Thyroid gland (tissue), 4 donors: ENCODE data around the gene CNTD1. TPM values are rescaled to one million over a fixed set of nuclear protein-coding genes. Genes with fewer than 3 reads are reported as not detected.

Source experiments
- DNase-seq, 2 donors: peaks; one replicate each; pipeline ENCODE4 v3.0.0-alpha.2; 2019
- H3K27ac ChIP-seq, 3 donors: fragments of 200-600 bp; sonication (generic); 1 replicate in 2 of 3; 2 replicates in 1 of 3; pipeline ENCODE4 v1.5.1; 2016 to 2019; ENCODE audit warnings: mild to moderate bottlenecking in 1 of 3, moderate library complexity in 1 of 3
- H3K27me3 ChIP-seq: fragments of 200-600 bp; sonication (generic); one replicate; pipeline ENCODE4 v1.5.1; 2019
- H3K36me3 ChIP-seq, 2 donors: fragments of 200-600 bp; sonication (generic); one replicate each; pipeline ENCODE4 v1.5.1; 2016 to 2019
- H3K4me1 ChIP-seq, 2 donors: fragments of 200-600 bp; sonication (generic); one replicate each; pipeline ENCODE4 v1.5.1; 2017 to 2019
- H3K4me3 ChIP-seq, 3 donors: fragments of 200-600 bp; sonication (generic); replicated peaks in 1 of 3; 1 replicate in 2 of 3; 2 replicates in 1 of 3; pipeline ENCODE4 v1.5.1; 2016; ENCODE audit warnings: mild to moderate bottlenecking in 1 of 3
- H3K9me3 ChIP-seq: fragments of 200-600 bp; sonication (generic); one replicate; pipeline ENCODE4 v1.5.1; 2017
- CTCF ChIP-seq, 6 experiments: fragments of 200-600 bp in 3 of 6; fragments of 450-650 bp in 3 of 6; sonication (generic) in 3 of 6; IDR thresholded peaks; one replicate each; pipeline ENCODE4 v1.5.1; 2016 to 2019; ENCODE audit warnings: antibody characterized with exemption in 6 of 6, mild to moderate bottlenecking in 2 of 6, inconsistent platforms in 1 of 6, moderate library complexity in 1 of 6
- POLR2A ChIP-seq, 2 donors: fragments of 450-650 bp; IDR thresholded peaks; one replicate each; pipeline ENCODE4 v1.6.1; 2017; ENCODE audit warnings: antibody characterized with exemption in 2 of 2, mild to moderate bottlenecking in 2 of 2, moderate library complexity in 1 of 2
- WGBS, 2 donors: methylation state at CpG; one replicate each; pipeline ENCODE4 v1.1.5; 2017; 5-methylcytosine and 5-hydroxymethylcytosine counted together
- intact Hi-C: fragments of 100-400 bp; cut with DNase I; formaldehyde crosslinking; loops from one replicate; pipeline ENCODE4 v1.15.1; 2023
- total RNA-seq, 4 donors: library from RNA; depleted of rRNA; stranded (reverse); fragments of >200 nt; gene quantifications; one replicate each; pipeline ENCODE4 v1.2.3, GENCODE V29; 2016

Gene CNTD1
- total RNA-seq, 4 donors from 2014 or later, result 0.27 TPM; not detected in 3

DNA sequence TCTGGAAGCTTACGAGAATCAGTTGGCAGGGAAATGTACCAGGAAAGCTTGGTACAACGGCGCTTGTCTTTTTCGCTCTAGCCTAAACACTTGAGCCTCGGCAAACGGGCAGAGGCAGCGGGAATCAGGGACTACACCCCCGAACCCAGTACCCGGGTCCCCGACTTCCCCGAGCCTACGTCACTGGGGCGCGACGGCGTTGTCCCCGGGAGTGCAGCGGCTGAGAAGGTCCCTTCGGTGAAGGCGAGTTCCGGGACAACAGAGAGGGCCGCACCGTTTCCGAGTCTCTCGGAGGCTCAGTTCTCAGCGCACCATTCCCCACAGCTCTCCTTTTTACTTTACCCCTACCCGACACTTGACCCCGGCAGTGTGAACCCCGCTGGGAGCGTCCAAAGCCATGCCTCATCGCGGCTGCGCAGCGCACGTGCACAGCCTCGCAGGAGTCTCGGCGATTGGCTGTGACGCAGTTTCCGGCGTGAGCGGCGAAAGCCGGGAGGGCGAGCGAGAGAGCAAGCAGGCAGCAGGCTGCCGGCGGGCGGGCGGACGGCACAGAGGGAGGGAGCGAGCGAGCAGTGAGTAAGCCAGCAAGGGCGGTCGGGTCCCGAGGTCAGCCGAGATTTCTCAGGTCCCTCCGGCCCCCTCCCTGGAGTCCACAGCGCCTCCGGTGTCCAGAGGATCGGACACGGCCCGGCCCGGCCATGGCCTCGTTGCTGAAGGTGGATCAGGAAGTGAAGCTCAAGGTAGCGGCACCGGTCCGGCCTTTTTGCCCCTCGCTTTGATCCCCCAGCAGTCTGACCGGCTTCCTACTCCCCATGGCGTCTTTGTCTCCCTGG, 34.5 kb downstream of the CNTD1 start, which contains the start of gene PSME3:
TSS of gene PSME3 (plus strand) at position 464 of the 833 bp plus-strand sequence. CDS start at position 699, 235 bp downstream.
- TF ChIP-seq POLR2A (IDR thresholded peaks at IDR 0.05), result peak in 1 of 2 donors; percentile 87
- TF ChIP-seq CTCF (IDR thresholded peaks at IDR 0.05), result no peak
- Histone ChIP-seq H3K4me3 (peak within 1 kb of the TSS; percentile 74 to 91 (median 84)), H3K27ac (peak within 1 kb of the TSS; percentile 57 to 80 (median 73)), H3K9me3 (no peaks in the 10 kb centered on the region), H3K36me3 (peaks cover 17 to 23% of the 10 kb centered on the region in 2 donors), H3K27me3 (no peaks in the 10 kb centered on the region), H3K4me1 (peaks cover 13 to 15% of the 10 kb centered on the region in 2 donors)
- intact Hi-C loops, result no loop called here
- peak; percentile 87 to 90 for DNase-seq
- WGBS, 2 donors, result 0% methylated on average over 14 to 43 of the region's 71 CpGs

- Histone ChIP-seq H3K4me1 (peaks cover 13 to 15% of the 10 kb centered on the region in 2 donors), H3K9me3 (no peaks in the 10 kb centered on the region)
Observed at GRCh38 chr17:42833767-42834422, 35.2 kb downstream of the CNTD1 start.

GRCh38 chr17:42835732-42836131, 37.1 kb downstream of the CNTD1 start:
- H3K9me3 ChIP-seq, result no peaks in the 10 kb centered on the region
- no peak for DNase-seq
- no peak overlapping the region for H3K27ac ChIP-seq
- H3K4me1 ChIP-seq, result peaks cover 13 to 15% of the 10 kb centered on the region in 2 donors
- intact Hi-C loops, result no loop called here
- no peaks in the 10 kb centered on the region for H3K27me3 ChIP-seq
- H3K4me3 ChIP-seq, result no peak overlapping the region
- 94 to 99% methylated on average over 6 of the region's 6 CpGs for WGBS, 2 donors
- no peak for TF ChIP-seq POLR2A (IDR thresholded peaks at IDR 0.05)
- no peak for TF ChIP-seq CTCF (IDR thresholded peaks at IDR 0.05)
- peaks cover 43 to 44% of the 10 kb centered on the region in 2 donors for H3K36me3 ChIP-seq

More at GRCh38 chr17:42833767-42834422, 35.2 kb downstream of the CNTD1 start:
- Histone ChIP-seq H3K36me3 (peaks cover 24 to 30% of the 10 kb centered on the region in 2 donors), H3K27ac (peak overlapping the region in 2 of 3 donors; percentile 73 to 80), H3K4me3 (peak overlapping the region; percentile 74 to 91 (median 84)), H3K27me3 (no peaks in the 10 kb centered on the region)
- no peak for TF ChIP-seq POLR2A (IDR thresholded peaks at IDR 0.05)
- TF ChIP-seq CTCF (IDR thresholded peaks at IDR 0.05), result no peak
- intact Hi-C loops, result no loop called here
- WGBS, 2 donors, result 8 to 40% methylated on average over 3 to 16 of the region's 18 CpGs
- DNase-seq, result no peak

- Histone ChIP-seq H3K27me3 (no peaks in the 10 kb centered on the region), H3K9me3 (no peaks in the 10 kb centered on the region), H3K4me1 (no peaks in the 10 kb centered on the region), H3K27ac (no peak overlapping the region), H3K4me3 (no peak overlapping the region), H3K36me3 (peaks cover 46 to 59% of the 10 kb centered on the region in 2 donors)
- no peak for TF ChIP-seq CTCF (IDR thresholded peaks at IDR 0.05)
- no peak for TF ChIP-seq POLR2A (IDR thresholded peaks at IDR 0.05)
- intact Hi-C loops, result no loop called here
- WGBS, 2 donors, result 84 to 87% methylated on average over 11 of the region's 11 CpGs
- DNase-seq, result no peak
Observed at GRCh38 chr17:42841975-42842685, 43.5 kb downstream of the CNTD1 start.
